Nephron progenitor cell (in vitro differentiated cells): ENCODE measurements around the gene KDM5B.

Source experiments
- DNase-seq: peaks from one replicate; pipeline ENCODE4 v3.0.0; 2021
- H3K27ac Mint-ChIP-seq: 2 replicates; pipeline ENCODE4 v1.8.0; 2021; ENCODE audit warnings: mild to moderate bottlenecking, moderate library complexity, mixed read lengths
- H3K27me3 Mint-ChIP-seq: 2 replicates; pipeline ENCODE4 v1.8.0; 2021; ENCODE audit warnings: mild to moderate bottlenecking, low read depth, mixed read lengths; ENCODE audit not compliant: poor library complexity
- H3K36me3 Mint-ChIP-seq: 2 replicates; pipeline ENCODE4 v1.8.0; 2021; ENCODE audit warnings: low read depth, mixed read lengths
- H3K4me1 Mint-ChIP-seq: 2 replicates; pipeline ENCODE4 v1.8.0; 2021; ENCODE audit warnings: mixed read lengths
- H3K4me3 Mint-ChIP-seq: 2 replicates; pipeline ENCODE4 v1.8.0; 2021; ENCODE audit warnings: mild to moderate bottlenecking, moderate library complexity, mixed read lengths
- H3K9me3 Mint-ChIP-seq: 2 replicates; pipeline ENCODE4 v1.8.0; 2021; ENCODE audit warnings: mild to moderate bottlenecking, moderate library complexity, mixed read lengths
- CTCF ChIP-seq: fragments of 200-600 bp; sonication (generic); IDR thresholded peaks from 2 replicates; pipeline ENCODE4 v1.5.0; 2021; ENCODE audit warnings: antibody characterized with exemption

The KDM5B gene

GRCh38 chr1:202821467-202821866 lies 13.2 kb upstream of the KDM5B start:
- DNase-seq, result no peak
- Mint-ChIP-seq H3K4me1 (no peaks in the 10 kb centered on the region), H3K9me3 (no peaks in the 10 kb centered on the region), H3K4me3 (no peak overlapping the region), H3K27ac (peak overlapping the region; percentile 34), H3K27me3 (peaks cover 43% of the 10 kb centered on the region), H3K36me3 (no peaks in the 10 kb centered on the region)
- no peak for TF ChIP-seq CTCF

GRCh38 chr1:202818819-202819218 lies 10.6 kb upstream of the KDM5B start:
- Mint-ChIP-seq H3K27me3 (peaks cover 48% of the 10 kb centered on the region), H3K27ac (no peak overlapping the region), H3K9me3 (no peaks in the 10 kb centered on the region), H3K4me3 (no peak overlapping the region), H3K36me3 (no peaks in the 10 kb centered on the region), H3K4me1 (peaks cover 7% of the 10 kb centered on the region)
- DNase-seq, result no peak
- no peak for TF ChIP-seq CTCF

- Mint-ChIP-seq H3K4me3 (no peak overlapping the region), H3K4me1 (peaks cover 32% of the 10 kb centered on the region), H3K27ac (no peak overlapping the region), H3K36me3 (peaks cover 6% of the 10 kb centered on the region), H3K27me3 (peaks cover 48% of the 10 kb centered on the region), H3K9me3 (no peaks in the 10 kb centered on the region)
- no peak for DNase-seq
- TF ChIP-seq CTCF, result no peak
Observed at GRCh38 chr1:202815120-202815519, 6.9 kb upstream of the KDM5B start.

- Mint-ChIP-seq H3K4me3 (peak overlapping the region; percentile 90), H3K36me3 (peaks cover 6% of the 10 kb centered on the region), H3K9me3 (no peaks in the 10 kb centered on the region), H3K27ac (peak overlapping the region; percentile 71), H3K27me3 (peaks cover 50% of the 10 kb centered on the region), H3K4me1 (peaks cover 50% of the 10 kb centered on the region)
- no peak for DNase-seq
- no peak for TF ChIP-seq CTCF
Observed at GRCh38 chr1:202812176-202813026, 4.2 kb upstream of the KDM5B start.

- H3K36me3 Mint-ChIP-seq, result peaks cover 6% of the 10 kb centered on the region
- no peaks in the 10 kb centered on the region for H3K9me3 Mint-ChIP-seq
- H3K4me1 Mint-ChIP-seq, result peaks cover 50% of the 10 kb centered on the region
- peak; percentile 29 for DNase-seq
- H3K4me3 Mint-ChIP-seq, result peak overlapping the region; percentile 90
- H3K27me3 Mint-ChIP-seq, result peaks cover 47% of the 10 kb centered on the region
- peak overlapping the region; percentile 93 for H3K27ac Mint-ChIP-seq
- TF ChIP-seq CTCF, result no peak
Observed at GRCh38 chr1:202811296-202812175, 3.3 kb upstream of the KDM5B start.
